ENCODE data around the gene OR7D4.

DNA sequence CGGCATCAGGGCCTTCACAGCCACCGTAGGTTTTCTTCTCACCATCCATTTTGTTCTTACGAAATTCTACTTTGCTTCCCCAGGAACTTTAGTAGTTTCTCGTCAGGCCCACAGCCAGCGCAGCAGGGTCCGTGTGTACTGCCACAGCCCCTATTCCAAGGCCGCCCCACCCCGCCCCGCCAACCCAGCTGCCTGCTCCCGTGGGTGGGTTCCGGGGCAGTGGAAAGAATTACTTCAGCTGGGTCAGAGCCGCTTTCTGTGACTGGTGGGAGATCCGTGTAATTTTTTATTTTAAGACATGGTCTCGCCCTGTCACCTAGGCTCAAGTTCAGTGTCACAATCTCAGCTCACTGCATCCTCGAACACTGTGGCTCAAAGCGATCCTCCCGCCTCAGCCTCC lies 36.4 kb downstream of the OR7D4 start:
- TF ChIP-seq, protein P1, sequence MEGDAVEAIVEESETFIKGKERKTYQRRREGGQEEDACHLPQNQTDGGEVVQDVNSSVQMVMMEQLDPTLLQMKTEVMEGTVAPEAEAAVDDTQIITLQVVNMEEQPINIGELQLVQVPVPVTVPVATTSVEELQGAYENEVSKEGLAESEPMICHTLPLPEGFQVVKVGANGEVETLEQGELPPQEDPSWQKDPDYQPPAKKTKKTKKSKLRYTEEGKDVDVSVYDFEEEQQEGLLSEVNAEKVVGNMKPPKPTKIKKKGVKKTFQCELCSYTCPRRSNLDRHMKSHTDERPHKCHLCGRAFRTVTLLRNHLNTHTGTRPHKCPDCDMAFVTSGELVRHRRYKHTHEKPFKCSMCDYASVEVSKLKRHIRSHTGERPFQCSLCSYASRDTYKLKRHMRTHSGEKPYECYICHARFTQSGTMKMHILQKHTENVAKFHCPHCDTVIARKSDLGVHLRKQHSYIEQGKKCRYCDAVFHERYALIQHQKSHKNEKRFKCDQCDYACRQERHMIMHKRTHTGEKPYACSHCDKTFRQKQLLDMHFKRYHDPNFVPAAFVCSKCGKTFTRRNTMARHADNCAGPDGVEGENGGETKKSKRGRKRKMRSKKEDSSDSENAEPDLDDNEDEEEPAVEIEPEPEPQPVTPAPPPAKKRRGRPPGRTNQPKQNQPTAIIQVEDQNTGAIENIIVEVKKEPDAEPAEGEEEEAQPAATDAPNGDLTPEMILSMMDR (IDR thresholded peaks at IDR 0.05; ENCODE audit: poor library complexity), result no peak
- no peak for TF ChIP-seq EZH2phosphoT487 (IDR thresholded peaks at IDR 0.05; ENCODE audit: low read depth, severe bottlenecking, unreplicated experiment)

Data from hepatocyte (in vitro differentiated cells).